Iris pigment epithelial cell (primary cell): ENCODE data around the gene NFIC.

Experiments
- DNase-seq: peaks from one replicate; pipeline ENCODE4 v3.0.0-alpha.2; 2011; ENCODE audit warnings: low read depth

The NFIC gene

GRCh38 chr19:3511506-3512251 lies 145.3 kb downstream of the NFIC start:
- DNase-seq = no peak

- no peak for DNase-seq
These were observed 146.3 kb downstream of the NFIC start for GRCh38 chr19:3512562-3513228.

GRCh38 chr19:3513229-3514140 lies 147.1 kb downstream of the NFIC start:
- DNase-seq = no peak

GRCh38 chr19:3514930-3515329 lies 148.5 kb downstream of the NFIC start:
- DNase-seq = no peak

GRCh38 chr19:3515891-3516422 lies 149.6 kb downstream of the NFIC start:
- no peak for DNase-seq

- DNase-seq = no peak
These were observed 150.4 kb downstream of the NFIC start for GRCh38 chr19:3516675-3517207.

- DNase-seq = no peak
These were observed 151.3 kb downstream of the NFIC start for GRCh38 chr19:3517638-3518037.

GRCh38 chr19:3518255-3518654 lies 151.9 kb downstream of the NFIC start:
- DNase-seq = no peak

- no peak for DNase-seq
These were observed 152.3 kb downstream of the NFIC start for GRCh38 chr19:3518659-3519058.
